ENCODE results near the gene PHACTR3. TPM values are rescaled to one million over a fixed set of nuclear protein-coding genes. Genes with fewer than 3 reads are reported as not detected.

The PHACTR3 gene
- total RNA-seq, 4 donors from 2014 or later, result 5.4 to 15.9 (median 10.0) TPM

- peaks cover 0 to 14% (median 3%) of the 10 kb centered on the region in 4 donors for H3K4me1 ChIP-seq
- no peak overlapping the region for H3K27ac ChIP-seq
- no peaks in the 10 kb centered on the region for H3K36me3 ChIP-seq
- peaks cover 0 to 71% of the 10 kb centered on the region in 2 donors for H3K27me3 ChIP-seq
- H3K9me3 ChIP-seq, result no peaks in the 10 kb centered on the region
- no peak for DNase-seq (ENCODE audit: low spot score in 2 of 2)
- H3K4me3 ChIP-seq, result no peak overlapping the region
- no peak for TF ChIP-seq POLR2A (IDR thresholded peaks at IDR 0.05)
- 84 to 91% methylated on average over 4 to 5 of the region's 5 CpGs for WGBS, 2 donors
Observed at GRCh38 chr20:59600472-59600871, 3.9 kb upstream of the PHACTR3 start.

- peaks cover 0 to 89% of the 10 kb centered on the region in 2 donors for H3K27me3 ChIP-seq
- TF ChIP-seq EP300 (IDR thresholded peaks at IDR 0.05), result no peak
- no peak for TF ChIP-seq CTCF (IDR thresholded peaks at IDR 0.05)
- no peak for TF ChIP-seq POLR2A (IDR thresholded peaks at IDR 0.05)
- no peak overlapping the region for H3K27ac ChIP-seq
- WGBS, 2 donors, result 63 to 78% methylated on average over 3 of the region's 3 CpGs
- H3K4me3 ChIP-seq, result no peak overlapping the region
- no peak for DNase-seq (ENCODE audit: low spot score in 2 of 2)
- H3K36me3 ChIP-seq, result no peaks in the 10 kb centered on the region
- H3K4me1 ChIP-seq, result peaks cover 0 to 15% (median 3%) of the 10 kb centered on the region in 4 donors
- no peaks in the 10 kb centered on the region for H3K9me3 ChIP-seq
Observed at GRCh38 chr20:59602546-59603080, 1.7 kb upstream of the PHACTR3 start.

GRCh38 chr20:59603176-59603575 is 1.2 kb upstream of the PHACTR3 start:
- TF ChIP-seq EP300 (IDR thresholded peaks at IDR 0.05), result no peak
- TF ChIP-seq CTCF (IDR thresholded peaks at IDR 0.05), result no peak
- no peak for TF ChIP-seq POLR2A (IDR thresholded peaks at IDR 0.05)
- Histone ChIP-seq H3K4me3 (no peak overlapping the region), H3K27ac (no peak overlapping the region), H3K4me1 (peaks cover 0 to 15% (median 3%) of the 10 kb centered on the region in 4 donors), H3K27me3 (peaks cover 0 to 89% of the 10 kb centered on the region in 2 donors), H3K36me3 (no peaks in the 10 kb centered on the region), H3K9me3 (no peaks in the 10 kb centered on the region)
- no peak for DNase-seq (ENCODE audit: low spot score in 2 of 2)
- whole genome bisulfite sequencing, 2 donors, result 60 to 63% methylated on average over 9 of the region's 9 CpGs

GRCh38 chr20:59604741-59605600 is 631 bp downstream of the PHACTR3 start:
- H3K4me1 ChIP-seq, result peaks cover 0 to 15% (median 3%) of the 10 kb centered on the region in 4 donors
- no peak for TF ChIP-seq CTCF (IDR thresholded peaks at IDR 0.05)
- no peak for TF ChIP-seq EP300 (IDR thresholded peaks at IDR 0.05)
- TF ChIP-seq POLR2A (IDR thresholded peaks at IDR 0.05), result no peak
- H3K36me3 ChIP-seq, result no peaks in the 10 kb centered on the region
- H3K4me3 ChIP-seq, result peak overlapping the region in 2 of 4 donors; percentile 21 to 22
- peaks cover 0 to 82% of the 10 kb centered on the region in 2 donors for H3K27me3 ChIP-seq
- H3K27ac ChIP-seq, result no peak overlapping the region
- H3K9me3 ChIP-seq, result no peaks in the 10 kb centered on the region
- no peak for DNase-seq (ENCODE audit: low spot score in 2 of 2)
- WGBS, 2 donors, result 1 to 2% methylated on average over 42 to 46 of the region's 88 CpGs

- no peak for DNase-seq (ENCODE audit: low spot score in 2 of 2)
- peaks cover 0 to 81% of the 10 kb centered on the region in 2 donors for H3K27me3 ChIP-seq
- no peak overlapping the region for H3K4me3 ChIP-seq
- H3K27ac ChIP-seq, result no peak overlapping the region
- peaks cover 0 to 15% (median 3%) of the 10 kb centered on the region in 4 donors for H3K4me1 ChIP-seq
- H3K9me3 ChIP-seq, result no peaks in the 10 kb centered on the region
- H3K36me3 ChIP-seq, result no peaks in the 10 kb centered on the region
- 7 to 13% methylated on average over 26 of the region's 26 CpGs for WGBS, 2 donors
- TF ChIP-seq CTCF (IDR thresholded peaks at IDR 0.05) (no peak), POLR2A (IDR thresholded peaks at IDR 0.05) (no peak), EP300 (IDR thresholded peaks at IDR 0.05) (no peak)
Observed at GRCh38 chr20:59605601-59606364, 1.4 kb downstream of the PHACTR3 start.

Data from tibial nerve (tissue), 4 donors.